Suprapubic skin (tissue), 4 donors: ENCODE data around the gene RFTN2. TPM values are rescaled to one million over a fixed set of nuclear protein-coding genes. Genes with fewer than 3 reads are reported as not detected.

ENCODE experiments used
- DNase-seq, 2 donors: peaks; one replicate each; pipeline ENCODE4 v3.0.0-alpha.2; 2019; ENCODE audit warnings: low spot score in 2 of 2
- H3K27ac ChIP-seq: fragments of 200-600 bp; sonication (generic); one replicate; pipeline ENCODE4 v1.5.1; 2019
- H3K27me3 ChIP-seq: fragments of 200-600 bp; sonication (generic); one replicate; pipeline ENCODE4 v1.5.1; 2019
- H3K36me3 ChIP-seq: fragments of 200-600 bp; sonication (generic); one replicate; pipeline ENCODE4 v1.5.1; 2019
- H3K4me1 ChIP-seq: fragments of 200-600 bp; sonication (generic); one replicate; pipeline ENCODE4 v1.5.1; 2019
- H3K4me3 ChIP-seq: fragments of 200-600 bp; sonication (generic); one replicate; pipeline ENCODE4 v1.5.1; 2019; ENCODE audit warnings: mild to moderate bottlenecking
- H3K9me3 ChIP-seq: fragments of 200-600 bp; sonication (generic); one replicate; pipeline ENCODE4 v1.5.1; 2019
- CTCF ChIP-seq, 2 donors: fragments of 200-600 bp in 1 of 2; fragments of 450-650 bp in 1 of 2; sonication (generic) in 1 of 2; IDR thresholded peaks; one replicate each; pipeline ENCODE4 v1.5.1; 2016 to 2019; ENCODE audit warnings: antibody characterized with exemption in 2 of 2, mild to moderate bottlenecking in 1 of 2, moderate library complexity in 1 of 2
- EP300 ChIP-seq: sonication (generic); formaldehyde crosslinking; IDR thresholded peaks from one replicate; pipeline ENCODE4 v1.6.1; 2017; ENCODE audit warnings: antibody characterized with exemption
- POLR2A ChIP-seq, 2 donors: fragments of 450-650 bp; IDR thresholded peaks; one replicate each; pipeline ENCODE4 v1.6.1; 2017; ENCODE audit warnings: antibody characterized with exemption in 2 of 2, mild to moderate bottlenecking in 2 of 2, moderate library complexity in 2 of 2
- POLR2AphosphoS5 ChIP-seq, 3 donors: sonication (generic); formaldehyde crosslinking; IDR thresholded peaks; one replicate each; pipeline ENCODE4 v1.6.1; 2017; ENCODE audit warnings: antibody characterized with exemption in 3 of 3
- WGBS: methylation state at CpG from one replicate; pipeline ENCODE4 v1.1.5; 2018; 5-methylcytosine and 5-hydroxymethylcytosine counted together
- total RNA-seq, 4 donors: library from RNA; depleted of rRNA; stranded (reverse); fragments of >200 nt; gene quantifications; one replicate each; pipeline ENCODE4 v1.1.0, GENCODE V29; 2016

The RFTN2 gene
- total RNA-seq, 4 donors from 2014 or later = 1.4 to 5.8 (median 5.0) TPM

- peaks cover 9% of the 10 kb centered on the region for H3K36me3 ChIP-seq
- no peaks in the 10 kb centered on the region for H3K27me3 ChIP-seq
- peaks cover 43% of the 10 kb centered on the region for H3K4me1 ChIP-seq
- no peak overlapping the region for H3K27ac ChIP-seq
- TF ChIP-seq CTCF (IDR thresholded peaks at IDR 0.05) (no peak), POLR2AphosphoS5 (IDR thresholded peaks at IDR 0.05) (no peak), EP300 (no peak), POLR2A (IDR thresholded peaks at IDR 0.05) (no peak)
- WGBS = 60% methylated on average over 2 of the region's 2 CpGs
- H3K4me3 ChIP-seq = no peak overlapping the region
- H3K9me3 ChIP-seq = no peaks in the 10 kb centered on the region
- no peak for DNase-seq
Observed at GRCh38 chr2:197708331-197708730, 32.9 kb upstream of the RFTN2 start.

- Histone ChIP-seq H3K27me3 (no peaks in the 10 kb centered on the region), H3K4me1 (peaks cover 43% of the 10 kb centered on the region), H3K9me3 (no peaks in the 10 kb centered on the region), H3K4me3 (peak overlapping the region; percentile 95), H3K36me3 (peaks cover 9% of the 10 kb centered on the region), H3K27ac (no peak overlapping the region)
- DNase-seq = no peak
- WGBS = 9% methylated on average over 4 of the region's 4 CpGs
- TF ChIP-seq POLR2AphosphoS5 (IDR thresholded peaks at IDR 0.05) (no peak), EP300 (no peak), POLR2A (IDR thresholded peaks at IDR 0.05) (no peak), CTCF (IDR thresholded peaks at IDR 0.05) (peak; percentile 60 to 63)
Observed at GRCh38 chr2:197707316-197708213, 32.2 kb upstream of the RFTN2 start.

- no peak for DNase-seq
- H3K36me3 ChIP-seq = peaks cover 9% of the 10 kb centered on the region
- WGBS = 63% methylated on average over 5 of the region's 5 CpGs
- H3K4me1 ChIP-seq = peaks cover 43% of the 10 kb centered on the region
- H3K9me3 ChIP-seq = no peaks in the 10 kb centered on the region
- TF ChIP-seq CTCF (IDR thresholded peaks at IDR 0.05) (no peak), EP300 (no peak), POLR2A (IDR thresholded peaks at IDR 0.05) (no peak), POLR2AphosphoS5 (IDR thresholded peaks at IDR 0.05) (no peak)
- H3K27me3 ChIP-seq = no peaks in the 10 kb centered on the region
- peak overlapping the region; percentile 95 for H3K4me3 ChIP-seq
- H3K27ac ChIP-seq = no peak overlapping the region
Observed at GRCh38 chr2:197706839-197707207, 31.4 kb upstream of the RFTN2 start.

GRCh38 chr2:197705912-197706838, 30.8 kb upstream of the RFTN2 start:
- 19% methylated on average over 27 of the region's 38 CpGs for WGBS
- Histone ChIP-seq H3K9me3 (no peaks in the 10 kb centered on the region), H3K36me3 (peaks cover 4% of the 10 kb centered on the region), H3K27ac (peak overlapping the region; percentile 87), H3K4me1 (peaks cover 43% of the 10 kb centered on the region), H3K27me3 (no peaks in the 10 kb centered on the region), H3K4me3 (peak overlapping the region; percentile 95)
- DNase-seq = peak; percentile 65 to 81
- TF ChIP-seq EP300 = no peak
- TF ChIP-seq CTCF (IDR thresholded peaks at IDR 0.05) = no peak
- TF ChIP-seq POLR2A (IDR thresholded peaks at IDR 0.05) = no peak
- no peak for TF ChIP-seq POLR2AphosphoS5 (IDR thresholded peaks at IDR 0.05)
